HCT116 (cell line): ENCODE data around the gene RLN3.

ENCODE experiments used
- CEBPB ChIP-seq: IDR thresholded peaks from 2 replicates; pipeline ENCODE4 v1.6.1; 2012; ENCODE audit warnings: low read depth
- POLR2AphosphoS5 ChIP-seq: IDR thresholded peaks from 2 replicates; pipeline ENCODE4 v1.6.1; 2011; ENCODE audit warnings: mild to moderate bottlenecking, low read depth, low read length, moderate library complexity
- SRF ChIP-seq: IDR thresholded peaks from 2 replicates; pipeline ENCODE4 v1.6.1; 2012; ENCODE audit warnings: low read depth
- TF ChIP-seq, protein P1 (sequence below), 3 experiments: fragments of 200-600 bp in 1 of 3; sonication (generic) in 1 of 3; IDR thresholded peaks in 2 of 3; conservative IDR thresholded peaks in 1 of 3; 2 replicates each; pipeline ENCODE4 v1.5.1; 2012 to 2017; ENCODE audit warnings: low read depth in 2 of 3, low read length in 2 of 3, antibody characterized with exemption in 1 of 3, borderline replicate concordance in 1 of 3, control low read depth in 1 of 3, mild to moderate bottlenecking in 1 of 3, mixed read lengths in 1 of 3, mixed run types in 1 of 3, moderate library complexity in 1 of 3; ENCODE audit not compliant: insufficient read depth in 1 of 3

- no peak for TF ChIP-seq POLR2AphosphoS5
- no peak for TF ChIP-seq SRF
- TF ChIP-seq CEBPB: no peak
- TF ChIP-seq, protein P1, sequence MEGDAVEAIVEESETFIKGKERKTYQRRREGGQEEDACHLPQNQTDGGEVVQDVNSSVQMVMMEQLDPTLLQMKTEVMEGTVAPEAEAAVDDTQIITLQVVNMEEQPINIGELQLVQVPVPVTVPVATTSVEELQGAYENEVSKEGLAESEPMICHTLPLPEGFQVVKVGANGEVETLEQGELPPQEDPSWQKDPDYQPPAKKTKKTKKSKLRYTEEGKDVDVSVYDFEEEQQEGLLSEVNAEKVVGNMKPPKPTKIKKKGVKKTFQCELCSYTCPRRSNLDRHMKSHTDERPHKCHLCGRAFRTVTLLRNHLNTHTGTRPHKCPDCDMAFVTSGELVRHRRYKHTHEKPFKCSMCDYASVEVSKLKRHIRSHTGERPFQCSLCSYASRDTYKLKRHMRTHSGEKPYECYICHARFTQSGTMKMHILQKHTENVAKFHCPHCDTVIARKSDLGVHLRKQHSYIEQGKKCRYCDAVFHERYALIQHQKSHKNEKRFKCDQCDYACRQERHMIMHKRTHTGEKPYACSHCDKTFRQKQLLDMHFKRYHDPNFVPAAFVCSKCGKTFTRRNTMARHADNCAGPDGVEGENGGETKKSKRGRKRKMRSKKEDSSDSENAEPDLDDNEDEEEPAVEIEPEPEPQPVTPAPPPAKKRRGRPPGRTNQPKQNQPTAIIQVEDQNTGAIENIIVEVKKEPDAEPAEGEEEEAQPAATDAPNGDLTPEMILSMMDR (IDR thresholded peaks at IDR 0.05 in 2 of 3, conservative IDR thresholded peaks at IDR 0.05 in 1 of 3; ENCODE audit: borderline replicate concordance in 1 of 3, insufficient read depth in 1 of 3, low read depth in 2 of 3, low read length in 2 of 3): peak; percentile 38 to 98 (median 98); a peak in 5 of 6 replicates
Observed at GRCh38 chr19:14048443-14049153, 20.6 kb downstream of the RLN3 start.
